ENCODE measurements around the gene NR2C2AP.

The NR2C2AP gene

DNA sequence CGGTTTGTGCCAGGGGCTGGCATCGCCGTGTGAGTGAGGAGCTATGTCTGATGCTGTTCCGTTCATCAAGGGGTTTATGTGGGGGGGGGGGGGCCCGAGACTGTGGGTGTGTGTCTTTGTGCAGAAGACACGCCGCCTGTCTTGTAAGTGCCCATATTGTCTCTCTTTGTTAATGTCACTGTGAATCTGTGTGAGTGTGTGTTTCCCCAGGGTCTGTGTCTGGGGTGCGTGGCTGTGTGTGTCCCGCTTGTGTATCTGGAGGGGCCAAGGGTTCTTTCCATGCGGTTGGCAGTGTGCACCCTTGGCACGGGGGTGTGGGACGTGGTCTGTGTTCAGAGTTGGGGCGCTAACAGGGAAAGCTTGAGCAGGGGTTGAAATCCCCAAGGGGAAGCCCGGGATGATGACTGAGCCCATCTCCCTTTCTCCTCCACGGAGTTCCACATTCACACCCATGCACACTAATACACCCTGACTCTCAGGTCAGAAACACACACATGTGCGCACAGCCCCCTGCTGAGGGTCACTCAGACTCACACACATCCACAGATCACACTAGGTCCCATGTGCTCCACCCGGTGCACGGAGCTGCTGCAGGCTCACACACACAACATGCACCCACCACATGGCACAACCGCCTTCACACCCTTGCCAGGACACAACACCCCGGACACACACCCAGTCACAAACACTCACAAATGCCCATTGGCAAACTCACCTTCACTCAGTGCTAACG is 10.4 kb upstream of the NR2C2AP start:
- H3K9me2 ChIP-seq (replicated peaks; ENCODE audit: insufficient read depth, low read length) = no peaks in the 10 kb centered on the region
- no peaks in the 10 kb centered on the region for H4K20me1 ChIP-seq (ENCODE audit: low read depth, low read length)

GRCh38 chr19:19212916-19213315 is 9.7 kb upstream of the NR2C2AP start:
- H3K27me3 ChIP-seq (ENCODE audit: low read length) = no peaks in the 10 kb centered on the region
- no peaks in the 10 kb centered on the region for H3K79me2 ChIP-seq (ENCODE audit: insufficient read depth, low read length)
- H2AFZ ChIP-seq (ENCODE audit: low read depth, low read length, severe bottlenecking) = no peak overlapping the region
- H3K9me3 ChIP-seq (ENCODE audit: insufficient read depth, low read length) = no peaks in the 10 kb centered on the region
- no peaks in the 10 kb centered on the region for H3K36me3 ChIP-seq (ENCODE audit: low read length)
- H3K4me3 ChIP-seq (ENCODE audit: insufficient read depth, low read length, poor library complexity, severe bottlenecking) = no peak overlapping the region
- no peaks in the 10 kb centered on the region for H3K9me2 ChIP-seq (replicated peaks; ENCODE audit: insufficient read depth, low read length)
- no peaks in the 10 kb centered on the region for H4K20me1 ChIP-seq (ENCODE audit: low read depth, low read length)
- no peak overlapping the region for H3K4me2 ChIP-seq (ENCODE audit: low read depth, low read length, poor library complexity, severe bottlenecking)
- H3K9ac ChIP-seq (ENCODE audit: low read length) = no peak overlapping the region
- no peak overlapping the region for H3K27ac ChIP-seq (ENCODE audit: low read depth, low read length)
- no peaks in the 10 kb centered on the region for H3F3A ChIP-seq (ENCODE audit: insufficient read depth)
- TF ChIP-seq, protein P1, sequence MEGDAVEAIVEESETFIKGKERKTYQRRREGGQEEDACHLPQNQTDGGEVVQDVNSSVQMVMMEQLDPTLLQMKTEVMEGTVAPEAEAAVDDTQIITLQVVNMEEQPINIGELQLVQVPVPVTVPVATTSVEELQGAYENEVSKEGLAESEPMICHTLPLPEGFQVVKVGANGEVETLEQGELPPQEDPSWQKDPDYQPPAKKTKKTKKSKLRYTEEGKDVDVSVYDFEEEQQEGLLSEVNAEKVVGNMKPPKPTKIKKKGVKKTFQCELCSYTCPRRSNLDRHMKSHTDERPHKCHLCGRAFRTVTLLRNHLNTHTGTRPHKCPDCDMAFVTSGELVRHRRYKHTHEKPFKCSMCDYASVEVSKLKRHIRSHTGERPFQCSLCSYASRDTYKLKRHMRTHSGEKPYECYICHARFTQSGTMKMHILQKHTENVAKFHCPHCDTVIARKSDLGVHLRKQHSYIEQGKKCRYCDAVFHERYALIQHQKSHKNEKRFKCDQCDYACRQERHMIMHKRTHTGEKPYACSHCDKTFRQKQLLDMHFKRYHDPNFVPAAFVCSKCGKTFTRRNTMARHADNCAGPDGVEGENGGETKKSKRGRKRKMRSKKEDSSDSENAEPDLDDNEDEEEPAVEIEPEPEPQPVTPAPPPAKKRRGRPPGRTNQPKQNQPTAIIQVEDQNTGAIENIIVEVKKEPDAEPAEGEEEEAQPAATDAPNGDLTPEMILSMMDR (IDR thresholded peaks at IDR 0.05; ENCODE audit: insufficient read depth, low read length, poor library complexity, severe bottlenecking) = no peak
- TF ChIP-seq EZH2phosphoT487 (conservative IDR thresholded peaks at IDR 0.05; ENCODE audit: low read length) = no peak

More for the DNA sequence above, 10.4 kb upstream of the NR2C2AP start:
- no peaks in the 10 kb centered on the region for H3K27me3 ChIP-seq (ENCODE audit: low read length)
- no peak overlapping the region for H2AFZ ChIP-seq (ENCODE audit: low read depth, low read length, severe bottlenecking)
- no peaks in the 10 kb centered on the region for H3K36me3 ChIP-seq (ENCODE audit: low read length)
- H3K4me3 ChIP-seq (ENCODE audit: insufficient read depth, low read length, poor library complexity, severe bottlenecking) = no peak overlapping the region
- no peaks in the 10 kb centered on the region for H3K9me3 ChIP-seq (ENCODE audit: insufficient read depth, low read length)
- no peak overlapping the region for H3K27ac ChIP-seq (ENCODE audit: low read depth, low read length)
- no peak overlapping the region for H3K4me2 ChIP-seq (ENCODE audit: low read depth, low read length, poor library complexity, severe bottlenecking)
- H3K79me2 ChIP-seq (ENCODE audit: insufficient read depth, low read length) = no peaks in the 10 kb centered on the region
- no peak overlapping the region for H3K9ac ChIP-seq (ENCODE audit: low read length)
- no peaks in the 10 kb centered on the region for H3F3A ChIP-seq (ENCODE audit: insufficient read depth)
- TF ChIP-seq, protein P1 (IDR thresholded peaks at IDR 0.05; ENCODE audit: insufficient read depth, low read length, poor library complexity, severe bottlenecking) = no peak
- TF ChIP-seq EZH2phosphoT487 (conservative IDR thresholded peaks at IDR 0.05; ENCODE audit: low read length) = no peak

- Histone ChIP-seq H3K36me3 (ENCODE audit: low read length) (no peaks in the 10 kb centered on the region), H3K79me2 (ENCODE audit: insufficient read depth, low read length) (no peaks in the 10 kb centered on the region), H3K9me2 (replicated peaks; ENCODE audit: insufficient read depth, low read length) (no peaks in the 10 kb centered on the region), H2AFZ (ENCODE audit: low read depth, low read length, severe bottlenecking) (no peak within 1 kb of the TSS), H3K27me3 (ENCODE audit: low read length) (no peaks in the 10 kb centered on the region), H3K9me3 (ENCODE audit: insufficient read depth, low read length) (no peaks in the 10 kb centered on the region), H3K9ac (ENCODE audit: low read length) (no peak within 1 kb of the TSS), H3F3A (ENCODE audit: insufficient read depth) (no peaks in the 10 kb centered on the region), H3K4me2 (ENCODE audit: low read depth, low read length, poor library complexity, severe bottlenecking) (no peak within 1 kb of the TSS), H3K27ac (ENCODE audit: low read depth, low read length) (no peak within 1 kb of the TSS), H4K20me1 (ENCODE audit: low read depth, low read length) (no peaks in the 10 kb centered on the region), H3K4me3 (ENCODE audit: insufficient read depth, low read length, poor library complexity, severe bottlenecking) (no peak within 1 kb of the TSS)
- TF ChIP-seq EZH2phosphoT487 (conservative IDR thresholded peaks at IDR 0.05; ENCODE audit: low read length) = no peak
- TF ChIP-seq, protein P1 (IDR thresholded peaks at IDR 0.05; ENCODE audit: insufficient read depth, low read length, poor library complexity, severe bottlenecking) = no peak
These were observed 8.5 kb upstream of the NR2C2AP start, which contains the start of gene NCAN for GRCh38 chr19:19211499-19212420. TSS of gene NCAN (plus strand) at chr19:19211958. CDS start at chr19:19216954, 4,996 bp downstream.

Measured in SU-DHL-6 (cell line).